Measurements from ENCODE around the gene CCDC137.

DNA sequence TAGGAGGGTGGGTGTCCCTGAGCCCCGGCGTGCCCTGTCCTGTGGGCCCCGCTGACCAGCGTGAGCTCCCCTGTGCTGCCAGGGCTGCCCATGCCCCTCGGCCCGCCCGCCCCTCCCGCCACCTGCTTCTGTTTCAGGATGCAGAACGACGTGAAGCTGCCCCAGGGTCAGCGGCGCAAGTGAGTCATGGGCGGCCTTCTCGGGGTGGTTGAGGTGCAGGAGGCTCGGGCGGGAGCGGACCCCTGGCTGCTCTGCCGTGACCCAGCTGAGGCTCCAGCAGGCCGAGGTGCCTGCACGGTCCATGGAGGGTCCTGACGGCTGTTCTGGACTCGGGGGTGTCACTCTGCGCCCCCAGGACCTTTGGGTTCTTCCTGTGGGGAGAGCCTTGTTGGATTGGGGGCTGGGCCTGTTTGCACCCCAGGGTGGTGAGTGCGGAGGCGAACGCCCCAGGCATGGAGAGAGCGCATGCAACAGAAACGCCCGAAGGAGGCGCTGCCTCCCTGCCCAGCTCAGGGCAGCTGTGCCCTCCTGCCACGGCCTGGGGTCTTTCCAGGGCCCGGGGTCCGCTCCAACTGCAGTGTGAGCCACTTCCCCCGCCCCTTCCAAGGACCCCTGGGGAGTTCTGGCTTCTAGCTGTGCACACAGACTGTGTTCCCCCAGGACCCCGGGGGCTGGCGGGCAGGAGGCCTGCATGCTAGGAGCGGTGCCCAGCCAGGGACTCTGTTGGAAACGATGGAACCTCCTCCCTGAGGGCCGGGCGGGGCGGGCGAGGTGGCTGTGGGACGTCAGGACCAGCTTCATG is 49.5 kb downstream of the CCDC137 start:
- TF ChIP-seq CTCF (tag by site-specific recombination; IDR thresholded peaks at IDR 0.05), result no peak
- no peak for TF ChIP-seq ZNF132 (tag by site-specific recombination; IDR thresholded peaks at IDR 0.05; ENCODE audit: borderline replicate concordance)
- no peak for TF ChIP-seq ZBTB20 (tag by site-specific recombination; IDR thresholded peaks at IDR 0.05)
- TF ChIP-seq ZNF555 (tag by site-specific recombination; conservative IDR thresholded peaks at IDR 0.05), result no peak
- no peak for TF ChIP-seq ZNF114 (tag by site-specific recombination; IDR thresholded peaks at IDR 0.05)
- no peak for TF ChIP-seq SP2 (tag by site-specific recombination; IDR thresholded peaks at IDR 0.05)
- no peak for TF ChIP-seq ZBTB1 (tag by site-specific recombination; IDR thresholded peaks at IDR 0.05)
- no peak for TF ChIP-seq ZFP3 (tag by site-specific recombination; IDR thresholded peaks at IDR 0.05; ENCODE audit: low read depth)
- no peak for TF ChIP-seq ZNF133 (tag by site-specific recombination; IDR thresholded peaks at IDR 0.05)
- TF ChIP-seq ZNF426 (tag by site-specific recombination; IDR thresholded peaks at IDR 0.05), result no peak
- no peak for TF ChIP-seq ZNF830 (tag by site-specific recombination; IDR thresholded peaks at IDR 0.05; ENCODE audit: low read depth)
- TF ChIP-seq, protein P1, sequence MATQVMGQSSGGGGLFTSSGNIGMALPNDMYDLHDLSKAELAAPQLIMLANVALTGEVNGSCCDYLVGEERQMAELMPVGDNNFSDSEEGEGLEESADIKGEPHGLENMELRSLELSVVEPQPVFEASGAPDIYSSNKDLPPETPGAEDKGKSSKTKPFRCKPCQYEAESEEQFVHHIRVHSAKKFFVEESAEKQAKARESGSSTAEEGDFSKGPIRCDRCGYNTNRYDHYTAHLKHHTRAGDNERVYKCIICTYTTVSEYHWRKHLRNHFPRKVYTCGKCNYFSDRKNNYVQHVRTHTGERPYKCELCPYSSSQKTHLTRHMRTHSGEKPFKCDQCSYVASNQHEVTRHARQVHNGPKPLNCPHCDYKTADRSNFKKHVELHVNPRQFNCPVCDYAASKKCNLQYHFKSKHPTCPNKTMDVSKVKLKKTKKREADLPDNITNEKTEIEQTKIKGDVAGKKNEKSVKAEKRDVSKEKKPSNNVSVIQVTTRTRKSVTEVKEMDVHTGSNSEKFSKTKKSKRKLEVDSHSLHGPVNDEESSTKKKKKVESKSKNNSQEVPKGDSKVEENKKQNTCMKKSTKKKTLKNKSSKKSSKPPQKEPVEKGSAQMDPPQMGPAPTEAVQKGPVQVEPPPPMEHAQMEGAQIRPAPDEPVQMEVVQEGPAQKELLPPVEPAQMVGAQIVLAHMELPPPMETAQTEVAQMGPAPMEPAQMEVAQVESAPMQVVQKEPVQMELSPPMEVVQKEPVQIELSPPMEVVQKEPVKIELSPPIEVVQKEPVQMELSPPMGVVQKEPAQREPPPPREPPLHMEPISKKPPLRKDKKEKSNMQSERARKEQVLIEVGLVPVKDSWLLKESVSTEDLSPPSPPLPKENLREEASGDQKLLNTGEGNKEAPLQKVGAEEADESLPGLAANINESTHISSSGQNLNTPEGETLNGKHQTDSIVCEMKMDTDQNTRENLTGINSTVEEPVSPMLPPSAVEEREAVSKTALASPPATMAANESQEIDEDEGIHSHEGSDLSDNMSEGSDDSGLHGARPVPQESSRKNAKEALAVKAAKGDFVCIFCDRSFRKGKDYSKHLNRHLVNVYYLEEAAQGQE (tag by site-specific recombination; IDR thresholded peaks at IDR 0.05), result no peak
- TF ChIP-seq ZNF274 (IDR thresholded peaks at IDR 0.05; ENCODE audit: low read length), result no peak
- TF ChIP-seq ZNF274 (tag by site-specific recombination; IDR thresholded peaks at IDR 0.05; ENCODE audit: borderline replicate concordance), result no peak
- no peak for TF ChIP-seq ZNF366 (tag by site-specific recombination; conservative IDR thresholded peaks at IDR 0.05)

All from HEK293 (cell line).